ENCODE measurements around the gene KAZALD1. TPM values are rescaled to one million over a fixed set of nuclear protein-coding genes. Genes with fewer than 3 reads are reported as not detected.

The KAZALD1 gene
- total RNA-seq, 1 experiment from 2014 or later = 42.3 TPM

DNA sequence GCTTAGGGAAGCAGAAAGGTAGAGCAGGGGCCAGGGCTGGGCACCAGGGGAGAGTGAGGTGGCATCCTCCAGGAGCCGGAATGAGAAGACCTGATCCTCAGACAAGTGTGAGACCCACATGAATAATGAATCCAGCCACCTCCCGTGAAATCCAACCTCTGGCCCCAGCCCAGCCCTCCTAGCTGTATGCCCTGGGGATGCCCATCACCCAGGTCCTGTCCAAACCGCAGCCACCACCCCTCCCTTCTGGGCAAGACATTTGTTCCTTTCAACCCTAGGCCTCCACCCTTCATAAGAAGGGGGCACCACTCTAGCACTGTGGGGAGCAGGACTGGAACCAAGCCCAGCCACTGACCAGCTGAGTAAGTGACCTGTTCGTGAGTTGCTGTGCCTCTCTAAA lies 40.5 kb upstream of the KAZALD1 start:
- no peaks in the 10 kb centered on the region for H3K27me3 ChIP-seq (replicated peaks; ENCODE audit: control insufficient read depth, insufficient read depth, low read length)
- peaks cover 5% of the 10 kb centered on the region for H3K4me1 Mint-ChIP-seq (ENCODE audit: low read depth, unreplicated experiment)
- no peaks in the 10 kb centered on the region for H3K27me3 Mint-ChIP-seq (ENCODE audit: insufficient read depth, unreplicated experiment)
- no TSS peak for BruUV-seq (replicated peaks)
- no peak overlapping the region for H3K4me3 ChIP-seq (ENCODE audit: low read depth, low read length)
- no peak overlapping the region for H3K4me3 Mint-ChIP-seq (ENCODE audit: unreplicated experiment)
- CTCF ChIA-PET = interaction anchor here (0.6 kb wide), 1 partner anchor 169 kb away, joined by 4 read pairs; no protein-coding TSS in a partner anchor
- H3K9me3 Mint-ChIP-seq (ENCODE audit: unreplicated experiment) = no peaks in the 10 kb centered on the region
- no peaks in the 10 kb centered on the region for H3K9me3 ChIP-seq
- POLR2A ChIA-PET = no interaction called here
- intact Hi-C loops (cut with micrococcal nuclease; ENCODE audit: unreplicated experiment) = no loop called here
- no peaks in the 10 kb centered on the region for H3K36me3 ChIP-seq (ENCODE audit: control insufficient read depth, insufficient read depth, low read length)
- no peak overlapping the region for H3K27ac Mint-ChIP-seq (ENCODE audit: unreplicated experiment)
- DNase-seq = no peak
- H3K36me3 Mint-ChIP-seq (ENCODE audit: insufficient read depth, unreplicated experiment) = no peaks in the 10 kb centered on the region
- TF ChIP-seq, protein P1, sequence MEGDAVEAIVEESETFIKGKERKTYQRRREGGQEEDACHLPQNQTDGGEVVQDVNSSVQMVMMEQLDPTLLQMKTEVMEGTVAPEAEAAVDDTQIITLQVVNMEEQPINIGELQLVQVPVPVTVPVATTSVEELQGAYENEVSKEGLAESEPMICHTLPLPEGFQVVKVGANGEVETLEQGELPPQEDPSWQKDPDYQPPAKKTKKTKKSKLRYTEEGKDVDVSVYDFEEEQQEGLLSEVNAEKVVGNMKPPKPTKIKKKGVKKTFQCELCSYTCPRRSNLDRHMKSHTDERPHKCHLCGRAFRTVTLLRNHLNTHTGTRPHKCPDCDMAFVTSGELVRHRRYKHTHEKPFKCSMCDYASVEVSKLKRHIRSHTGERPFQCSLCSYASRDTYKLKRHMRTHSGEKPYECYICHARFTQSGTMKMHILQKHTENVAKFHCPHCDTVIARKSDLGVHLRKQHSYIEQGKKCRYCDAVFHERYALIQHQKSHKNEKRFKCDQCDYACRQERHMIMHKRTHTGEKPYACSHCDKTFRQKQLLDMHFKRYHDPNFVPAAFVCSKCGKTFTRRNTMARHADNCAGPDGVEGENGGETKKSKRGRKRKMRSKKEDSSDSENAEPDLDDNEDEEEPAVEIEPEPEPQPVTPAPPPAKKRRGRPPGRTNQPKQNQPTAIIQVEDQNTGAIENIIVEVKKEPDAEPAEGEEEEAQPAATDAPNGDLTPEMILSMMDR (IDR thresholded peaks at IDR 0.05; ENCODE audit: insufficient read depth in 1 of 2, low read depth in 1 of 2, low read length in 1 of 2, severe bottlenecking in 1 of 2, unreplicated experiment in 1 of 2) = no peak
- H3K4me1 ChIP-seq = peaks cover 11% of the 10 kb centered on the region; the same call in 1 of the 2 replicates

DNA sequence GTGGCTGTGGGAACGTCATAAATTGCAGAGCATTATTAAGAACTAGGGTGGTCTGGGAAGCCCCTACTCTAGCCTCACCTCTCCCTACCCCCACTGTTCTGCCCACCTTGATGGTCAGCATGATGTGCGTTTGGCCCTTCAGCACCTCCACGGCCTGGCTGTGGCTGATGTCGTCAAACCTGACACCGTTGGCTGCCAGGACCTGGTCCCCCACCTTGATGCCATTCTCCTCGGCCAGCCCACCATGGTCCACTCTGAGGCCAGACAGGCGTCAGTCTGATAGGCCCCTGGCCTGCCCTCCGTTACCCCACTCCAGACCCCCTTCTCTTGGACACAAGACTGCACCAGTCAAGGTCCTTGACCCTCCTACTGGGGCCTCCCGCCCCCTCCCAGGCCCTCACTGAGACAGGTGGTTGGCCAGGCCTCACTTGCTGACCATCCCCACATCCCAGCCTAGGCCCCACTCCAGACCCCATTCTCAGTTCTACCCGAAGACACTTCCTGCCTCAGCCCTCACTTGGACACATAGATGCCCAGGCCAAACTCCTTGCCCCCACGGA lies 40.0 kb upstream of the KAZALD1 start:
- no peak for DNase-seq
- peaks cover 14% of the 10 kb centered on the region; the same call in 1 of the 2 replicates for H3K4me1 ChIP-seq
- POLR2A ChIA-PET = no interaction called here
- H3K27me3 ChIP-seq (replicated peaks; ENCODE audit: control insufficient read depth, insufficient read depth, low read length) = no peaks in the 10 kb centered on the region
- H3K27ac Mint-ChIP-seq (ENCODE audit: unreplicated experiment) = no peak overlapping the region
- peaks cover 5% of the 10 kb centered on the region for H3K4me1 Mint-ChIP-seq (ENCODE audit: low read depth, unreplicated experiment)
- H3K36me3 ChIP-seq (ENCODE audit: control insufficient read depth, insufficient read depth, low read length) = no peaks in the 10 kb centered on the region
- intact Hi-C loops (cut with micrococcal nuclease; ENCODE audit: unreplicated experiment) = no loop called here
- no peaks in the 10 kb centered on the region for H3K9me3 Mint-ChIP-seq (ENCODE audit: unreplicated experiment)
- H3K27me3 Mint-ChIP-seq (ENCODE audit: insufficient read depth, unreplicated experiment) = no peaks in the 10 kb centered on the region
- BruUV-seq (replicated peaks) = no TSS peak
- no peaks in the 10 kb centered on the region for H3K36me3 Mint-ChIP-seq (ENCODE audit: insufficient read depth, unreplicated experiment)
- TF ChIP-seq, protein P1 (IDR thresholded peaks at IDR 0.05; ENCODE audit: insufficient read depth in 1 of 2, low read depth in 1 of 2, low read length in 1 of 2, severe bottlenecking in 1 of 2, unreplicated experiment in 1 of 2) = no peak
- H3K9me3 ChIP-seq = no peaks in the 10 kb centered on the region
- CTCF ChIA-PET = interaction anchor here (0.6 kb wide), 1 partner anchor 169 kb away, joined by 4 read pairs; no protein-coding TSS in a partner anchor
- H3K4me3 ChIP-seq (ENCODE audit: low read depth, low read length) = no peak overlapping the region
- no peak overlapping the region for H3K4me3 Mint-ChIP-seq (ENCODE audit: unreplicated experiment)

DNA sequence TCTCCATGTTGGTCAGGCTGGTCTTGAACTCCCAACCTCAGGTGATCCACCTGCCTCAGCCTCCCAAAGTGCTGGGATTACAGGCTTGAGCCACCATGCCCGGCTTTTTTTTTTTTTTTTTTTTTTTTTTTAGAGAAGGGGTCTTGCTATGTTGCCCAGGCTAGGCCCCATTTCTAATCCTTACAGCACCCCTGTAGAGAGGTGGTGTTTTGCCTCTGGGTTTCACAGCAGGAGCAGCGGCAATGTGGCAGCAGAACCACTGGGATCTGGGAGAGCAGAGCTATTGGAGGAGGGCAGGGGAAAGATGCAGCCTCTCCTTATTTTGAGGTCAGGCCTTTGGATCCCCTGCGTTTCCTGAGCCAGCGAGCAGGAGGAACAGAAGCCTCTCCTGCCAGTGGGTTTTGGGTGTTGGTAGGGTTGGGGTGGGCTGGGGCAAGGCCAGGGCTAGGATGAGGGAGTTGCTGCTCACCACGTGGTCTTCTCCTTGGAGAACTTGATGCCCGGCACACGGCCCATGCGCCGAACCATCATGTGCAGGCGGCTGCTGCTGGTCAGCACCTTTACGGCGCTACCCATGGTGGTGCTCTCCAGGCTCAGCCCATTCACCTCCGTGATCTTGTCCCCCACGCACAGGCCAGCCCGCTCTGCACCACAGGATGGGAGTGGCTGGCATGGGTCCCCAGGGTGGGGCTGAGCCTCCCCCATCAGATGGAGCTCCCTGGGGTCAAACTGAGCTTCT lies 38.7 kb upstream of the KAZALD1 start:
- ChIA-PET POLR2A (no interaction called here), CTCF (interaction anchor here (0.6 kb wide), 1 partner anchor 122 kb away, joined by 4 read pairs; no protein-coding TSS in a partner anchor)
- H3K36me3 Mint-ChIP-seq (ENCODE audit: insufficient read depth, unreplicated experiment) = no peaks in the 10 kb centered on the region
- TF ChIP-seq, protein P1 (IDR thresholded peaks at IDR 0.05; ENCODE audit: insufficient read depth in 1 of 2, low read depth in 1 of 2, low read length in 1 of 2, severe bottlenecking in 1 of 2, unreplicated experiment in 1 of 2) = no peak
- intact Hi-C loops (cut with micrococcal nuclease; ENCODE audit: unreplicated experiment) = no loop called here
- DNase-seq = no peak
- H3K27me3 Mint-ChIP-seq (ENCODE audit: insufficient read depth, unreplicated experiment) = no peaks in the 10 kb centered on the region
- H3K4me3 ChIP-seq (ENCODE audit: low read depth, low read length) = no peak overlapping the region
- H3K36me3 ChIP-seq (ENCODE audit: control insufficient read depth, insufficient read depth, low read length) = no peaks in the 10 kb centered on the region
- no TSS peak for BruUV-seq (replicated peaks)
- no peaks in the 10 kb centered on the region for H3K27me3 ChIP-seq (replicated peaks; ENCODE audit: control insufficient read depth, insufficient read depth, low read length)
- H3K9me3 Mint-ChIP-seq (ENCODE audit: unreplicated experiment) = no peaks in the 10 kb centered on the region
- no peak overlapping the region for H3K4me3 Mint-ChIP-seq (ENCODE audit: unreplicated experiment)
- peaks cover 5% of the 10 kb centered on the region for H3K4me1 Mint-ChIP-seq (ENCODE audit: low read depth, unreplicated experiment)
- H3K4me1 ChIP-seq = peaks cover 13% of the 10 kb centered on the region; the same call in 1 of the 2 replicates
- no peak overlapping the region for H3K27ac Mint-ChIP-seq (ENCODE audit: unreplicated experiment)
- no peaks in the 10 kb centered on the region for H3K9me3 ChIP-seq
